GM18870 (cell line): ENCODE data around the gene USP15.

ENCODE experiments used
- ATAC-seq: cut with Tn5 transposase; IDR thresholded peaks from one replicate; pipeline ENCODE4 v1.9.1; 2021; ENCODE audit warnings: moderate library complexity; ENCODE audit not compliant: unreplicated experiment

The USP15 gene

DNA sequence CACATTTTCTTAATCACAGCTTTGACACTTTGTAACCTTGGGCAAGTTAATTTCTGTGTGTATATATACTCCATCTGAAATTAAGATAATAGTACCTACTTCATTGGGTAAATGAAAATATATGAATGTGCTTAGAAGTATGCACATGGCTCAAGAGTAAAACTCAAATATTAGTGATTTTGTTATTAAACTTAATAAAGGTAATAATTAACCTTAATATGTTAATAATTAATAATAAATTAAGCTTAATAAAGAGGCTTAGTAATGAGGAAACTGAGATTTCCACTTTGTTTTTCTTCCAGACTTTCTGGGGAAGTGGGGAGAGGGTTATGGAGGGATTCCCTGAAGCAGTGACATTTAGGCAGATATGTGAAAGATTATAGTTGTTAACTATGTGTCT lies 19.8 kb downstream of the USP15 start:
- no peak for ATAC-seq

DNA sequence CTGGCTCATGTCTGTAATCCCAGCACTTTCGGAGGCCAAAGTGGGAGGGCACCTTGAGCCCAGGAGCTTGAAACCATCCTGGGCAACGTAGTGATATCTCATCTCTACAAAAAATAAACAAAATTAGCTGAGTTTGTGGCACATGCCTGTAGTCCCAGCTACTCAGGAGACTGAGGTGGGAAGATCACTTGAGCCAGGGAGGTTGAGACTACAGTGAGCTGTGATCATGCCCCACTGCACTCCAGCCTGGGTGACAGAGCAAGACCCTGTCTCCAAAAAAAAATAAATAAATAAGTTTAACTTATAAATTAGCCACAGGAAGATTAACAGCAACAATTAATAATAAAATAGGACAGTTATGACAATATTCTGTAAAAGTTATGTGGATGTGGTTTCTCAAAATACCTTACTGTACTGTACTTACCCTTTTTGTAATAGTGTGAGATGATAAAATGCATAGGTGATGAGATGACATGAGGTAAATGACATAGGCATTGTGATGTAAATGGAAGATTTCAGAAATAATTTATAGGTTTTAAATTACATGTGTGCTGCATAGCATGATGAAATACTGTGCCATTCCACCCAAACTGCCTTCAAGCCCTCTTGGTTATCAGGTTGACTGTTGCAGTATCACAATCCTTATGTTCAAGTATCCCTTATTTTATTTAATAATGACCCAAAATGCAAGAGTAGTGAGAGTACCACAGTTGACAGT lies 22.0 kb downstream of the USP15 start:
- ATAC-seq: no peak

DNA sequence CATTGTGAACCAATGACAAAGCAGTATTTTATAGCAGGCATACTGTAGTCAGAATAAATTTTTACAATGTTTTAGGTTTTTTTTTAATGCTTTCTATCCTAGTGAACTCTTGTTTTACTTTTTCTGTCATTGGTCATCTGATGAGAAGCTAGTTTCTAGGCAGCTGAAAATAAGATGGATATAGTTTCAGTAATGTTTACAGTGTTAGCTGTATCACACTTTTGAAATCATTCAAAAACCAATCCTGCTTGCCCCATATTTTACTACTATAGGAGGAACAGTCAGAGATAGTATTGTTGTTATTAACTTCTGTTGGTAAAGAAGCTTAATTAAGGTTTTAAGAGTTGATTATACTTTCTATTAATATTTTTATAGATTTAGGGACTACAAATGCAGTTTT lies 24.5 kb downstream of the USP15 start:
- no peak for ATAC-seq

DNA sequence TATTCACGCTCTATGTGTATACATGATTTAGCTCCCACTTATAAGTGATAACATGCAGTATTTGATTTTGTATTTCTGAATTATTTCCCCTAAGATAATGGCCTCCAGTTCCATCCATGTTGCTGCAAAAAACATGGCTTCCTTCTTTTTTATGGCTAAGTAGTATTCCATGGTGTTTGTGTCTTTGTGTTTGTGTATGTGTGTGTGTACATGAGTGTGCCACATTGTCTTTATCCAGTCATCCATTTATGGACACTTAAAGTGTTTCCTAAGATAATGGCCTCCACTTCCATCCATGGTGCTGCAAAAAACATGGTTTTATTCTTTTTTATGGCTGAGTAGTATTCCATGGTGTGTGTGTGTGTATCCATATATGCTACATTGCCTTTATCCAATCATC lies 25.1 kb downstream of the USP15 start:
- ATAC-seq: no peak

DNA sequence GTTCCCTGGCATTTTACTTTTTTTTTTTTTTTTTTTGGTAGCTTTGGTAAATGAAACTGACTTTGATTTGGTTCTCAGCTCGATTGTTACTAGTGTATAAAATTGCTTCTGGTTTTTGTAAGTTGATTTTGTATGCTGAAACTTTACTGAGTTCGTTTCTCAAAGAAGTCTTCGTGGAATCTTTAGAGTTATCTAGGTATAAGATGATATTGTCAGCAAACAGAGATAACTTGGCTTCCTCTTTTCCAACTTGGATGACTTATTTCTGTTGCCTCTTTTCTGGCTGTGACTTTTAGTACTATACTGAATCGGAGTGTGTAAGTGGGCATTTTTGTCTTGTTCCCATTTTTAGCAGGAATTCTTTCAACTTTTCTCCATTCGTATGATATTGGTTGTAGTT lies 28.1 kb downstream of the USP15 start:
- ATAC-seq: no peak

DNA sequence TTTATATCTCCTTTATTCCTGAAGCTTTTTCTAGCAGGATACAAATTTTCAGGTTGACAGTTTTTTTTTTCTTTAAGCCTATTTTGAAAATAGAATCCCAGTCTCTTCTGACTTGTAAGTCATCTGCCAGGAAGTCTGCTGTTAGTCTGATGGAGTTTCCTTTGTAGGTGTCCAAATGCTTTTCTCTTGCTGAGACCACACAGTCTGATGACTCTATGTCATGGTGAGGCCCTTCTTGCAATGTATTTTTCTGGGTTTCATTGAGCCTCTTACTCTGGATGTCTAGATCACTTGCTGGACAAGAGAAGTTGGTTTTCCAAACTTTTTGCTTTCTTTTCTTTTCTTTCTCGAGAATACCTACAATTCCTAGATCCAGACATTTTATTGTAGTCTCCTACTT lies 30.6 kb downstream of the USP15 start:
- ATAC-seq: no peak

GRCh38 chr12:62291864-62292760 lies 31.9 kb downstream of the USP15 start:
- ATAC-seq: no peak

- ATAC-seq: no peak
Observed at GRCh38 chr12:62292761-62293344, 32.6 kb downstream of the USP15 start.

- ATAC-seq: no peak
Observed at GRCh38 chr12:62294378-62294777, 34.2 kb downstream of the USP15 start.

- no peak for ATAC-seq
Observed at GRCh38 chr12:62296001-62296400, 35.8 kb downstream of the USP15 start.

GRCh38 chr12:62297321-62297720 lies 37.1 kb downstream of the USP15 start:
- ATAC-seq: no peak

DNA sequence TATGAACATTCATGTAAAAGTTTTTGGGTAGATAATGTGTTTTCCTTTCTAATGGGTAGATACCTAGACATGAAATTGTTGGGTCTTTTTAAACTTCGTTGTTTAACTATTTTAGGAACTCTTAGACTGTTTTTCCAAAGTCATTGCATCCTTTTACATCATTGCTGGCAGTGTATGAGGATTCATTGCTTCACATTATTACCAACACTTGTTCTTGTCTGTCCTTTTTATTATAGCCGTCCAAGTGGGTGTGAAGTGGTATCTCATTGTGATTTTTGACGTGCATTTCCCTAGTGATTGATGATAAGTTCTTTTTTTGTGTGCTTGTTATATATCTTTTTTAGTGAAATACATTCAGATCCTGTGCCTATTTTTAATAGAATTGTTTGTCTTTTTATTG lies 39.4 kb downstream of the USP15 start:
- ATAC-seq: no peak

GRCh38 chr12:62301080-62301798 lies 41.0 kb downstream of the USP15 start:
- no peak for ATAC-seq

GRCh38 chr12:62301799-62302133 lies 41.6 kb downstream of the USP15 start:
- no peak for ATAC-seq

DNA sequence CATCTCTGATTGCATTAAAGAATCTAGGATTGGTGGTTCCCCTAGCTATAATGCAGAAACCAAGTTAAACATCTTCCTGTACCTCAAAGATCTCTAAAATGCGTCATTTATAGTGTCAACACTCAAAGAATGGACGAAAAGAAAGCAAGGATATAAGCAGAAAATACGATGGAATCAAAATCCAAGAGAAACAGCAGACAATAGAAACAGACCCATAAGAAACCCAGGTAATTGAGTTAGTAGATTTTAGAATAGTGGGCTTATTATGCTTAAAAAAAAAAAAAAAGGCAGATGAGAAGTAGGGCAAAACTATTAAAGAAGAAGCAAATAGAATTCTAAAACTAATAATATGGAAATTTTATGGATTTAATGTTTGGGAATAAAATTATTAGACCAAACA lies 44.4 kb downstream of the USP15 start:
- ATAC-seq: no peak

- no peak for ATAC-seq
Observed at GRCh38 chr12:62305778-62306177, 45.6 kb downstream of the USP15 start.

DNA sequence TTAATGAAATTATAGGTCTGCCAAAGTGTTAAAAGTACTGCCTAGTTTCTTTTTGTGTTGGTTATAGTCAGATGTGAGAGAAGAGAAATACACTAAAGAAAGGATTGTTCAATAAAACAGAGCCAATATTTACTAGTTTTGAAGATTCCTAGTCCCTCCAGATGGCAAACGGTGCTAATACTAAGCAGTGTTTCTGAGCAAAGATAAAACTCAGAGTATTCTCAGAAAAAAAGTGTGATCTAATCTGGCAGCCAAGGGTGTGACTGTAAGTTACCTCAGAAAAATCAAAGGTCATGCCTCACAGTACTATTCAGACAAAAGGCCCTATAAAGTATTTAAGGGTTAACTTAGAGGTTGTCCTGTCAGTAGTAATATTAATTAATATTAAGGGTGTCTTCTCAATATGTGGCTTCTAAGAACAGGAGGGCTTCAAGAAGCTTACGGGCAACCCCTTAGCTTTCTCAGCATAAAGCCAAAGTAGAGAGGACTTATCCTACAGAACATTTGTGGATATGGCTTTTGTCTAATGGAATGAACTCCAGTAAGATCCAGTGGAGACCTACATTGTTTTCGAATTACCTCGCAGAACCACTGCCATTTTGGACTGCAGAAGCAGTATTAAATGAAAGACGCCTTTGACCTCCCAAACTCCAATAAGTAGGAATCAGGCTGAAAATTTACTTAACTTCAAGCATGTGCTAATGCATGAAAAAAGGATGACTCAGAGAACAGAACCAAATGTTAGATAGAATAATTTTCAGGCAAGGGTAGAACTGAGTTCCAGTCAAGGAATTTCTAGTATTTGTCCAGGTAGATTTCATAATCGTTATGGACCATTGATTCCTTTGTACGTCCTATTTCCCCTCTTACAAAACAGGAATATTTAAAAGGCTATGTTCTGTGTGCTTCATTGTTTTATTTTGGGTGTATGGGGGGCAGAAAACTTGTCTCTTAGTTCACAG lies 46.6 kb downstream of the USP15 start:
- ATAC-seq: no peak

- no peak for ATAC-seq
Observed at GRCh38 chr12:62308201-62308600, 48.0 kb downstream of the USP15 start.

GRCh38 chr12:62313727-62314380 lies 53.6 kb downstream of the USP15 start:
- ATAC-seq: no peak

- no peak for ATAC-seq
Observed at GRCh38 chr12:62317017-62317416, 56.8 kb downstream of the USP15 start.
